ENCODE results near the gene ERICH3.

Gene ERICH3

DNA sequence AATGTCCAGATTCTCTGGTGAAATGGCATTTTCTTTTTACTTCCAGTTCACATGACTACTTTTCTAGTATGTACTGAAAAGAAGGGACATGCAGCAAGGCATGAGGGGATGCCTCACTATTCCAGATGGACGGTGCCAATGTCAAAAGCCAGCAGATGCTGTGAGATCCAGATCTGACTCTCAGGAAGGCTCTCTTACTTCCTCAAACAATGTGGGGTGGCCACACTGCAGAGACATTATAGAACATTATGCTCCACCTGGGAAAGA, 41.6 kb upstream of the ERICH3 start:
- Histone ChIP-seq H3K27ac (replicated peaks; ENCODE audit: low read length) (no peak overlapping the region), H3K79me1 (ENCODE audit: low read depth, low read length) (no peaks in the 10 kb centered on the region), H2BK120ac (ENCODE audit: low read depth, low read length) (no peak overlapping the region), H3K14ac (ENCODE audit: low read length) (no peak overlapping the region), H2BK12ac (ENCODE audit: low read length) (no peak overlapping the region), H4K91ac (ENCODE audit: low read depth, low read length, poor library complexity) (no peak overlapping the region), H2BK15ac (ENCODE audit: low read length) (no peak overlapping the region), H3K23ac (ENCODE audit: low read depth, low read length, poor library complexity) (no peak overlapping the region), H3K4me1 (ENCODE audit: control insufficient read depth in 2 of 2, insufficient read depth in 1 of 2, low read depth in 1 of 2, low read length in 2 of 2) (peaks cover 0 to 3% of the 10 kb centered on the region in 2 donors), H3K4me3 (ENCODE audit: low read length in 2 of 2) (no peak overlapping the region), H3K9ac (ENCODE audit: low read depth, low read length, poor library complexity) (no peak overlapping the region), H3K9me3 (replicated peaks in 1 of 2; ENCODE audit: control insufficient read depth in 2 of 2, insufficient read depth in 1 of 2, low read depth in 1 of 2, low read length in 2 of 2) (no peaks in the 10 kb centered on the region), H2AFZ (ENCODE audit: low read length) (no peak overlapping the region), H3K27me3 (ENCODE audit: control insufficient read depth in 3 of 3, insufficient read depth in 3 of 3, low read depth in 1 of 3, low read length in 3 of 3) (no peaks in the 10 kb centered on the region), H4K8ac (ENCODE audit: low read depth, low read length) (no peak overlapping the region), H3K18ac (ENCODE audit: low read length) (no peak overlapping the region), H3K4ac (ENCODE audit: low read length) (no peak overlapping the region), H3K36me3 (replicated peaks in 1 of 2; ENCODE audit: control insufficient read depth in 2 of 2, insufficient read depth in 2 of 2, low read length in 2 of 2) (peaks cover 0 to 10% of the 10 kb centered on the region in 2 donors), H2AK5ac (ENCODE audit: low read depth, low read length) (no peak overlapping the region), H3K4me2 (ENCODE audit: insufficient read depth, low read length, poor library complexity, severe bottlenecking) (no peak overlapping the region), H2BK5ac (ENCODE audit: low read length) (no peak overlapping the region)
- no CpG with 5 or more reads among the region's 1 CpG for WGBS, 2 donors (ENCODE audit: extremely low coverage in 2 of 2, insufficient read length in 2 of 2, insufficient replicate concordance in 1 of 2)
- no peak for DNase-seq (ENCODE audit: low spot score)

DNA sequence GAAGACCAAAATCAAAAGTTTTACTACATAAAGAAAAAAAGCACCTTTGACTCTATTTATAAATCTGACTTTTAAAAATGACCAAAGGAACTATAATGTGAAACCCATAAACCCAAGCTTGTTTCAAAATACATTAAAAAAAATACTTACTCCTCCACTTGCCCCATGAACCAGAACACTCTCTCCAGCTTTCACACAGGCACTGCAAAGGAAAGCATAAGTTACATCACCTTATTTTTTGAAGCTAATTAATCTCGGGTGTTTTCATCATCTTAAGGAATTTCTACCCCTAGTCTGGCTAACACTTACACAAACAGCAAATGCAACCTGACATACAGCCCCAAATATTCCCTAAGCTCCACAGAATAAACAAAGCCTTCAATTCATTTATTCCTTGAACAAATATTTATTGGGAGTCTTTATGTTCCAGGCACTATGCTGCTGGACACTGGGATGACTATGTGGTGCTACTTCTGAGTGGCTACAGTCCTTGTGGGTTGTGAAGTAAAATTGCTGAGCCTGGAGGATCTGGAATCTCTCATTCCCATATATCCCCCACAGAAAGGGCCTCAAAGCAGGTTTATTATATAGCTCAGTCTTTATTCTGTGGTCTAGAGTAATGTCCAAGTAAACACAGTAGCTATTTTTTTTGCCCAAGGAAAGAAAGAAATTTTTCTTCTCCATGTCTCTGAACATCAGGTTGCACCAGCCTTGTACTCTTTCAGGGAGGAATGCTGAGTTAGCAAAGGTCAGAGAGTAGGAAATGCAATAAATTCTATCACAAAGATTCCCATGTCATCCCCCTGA, 41.0 kb upstream of the ERICH3 start:
- H3K18ac ChIP-seq (ENCODE audit: low read length): no peak overlapping the region
- no peak overlapping the region for H2BK5ac ChIP-seq (ENCODE audit: low read length)
- H3K27ac ChIP-seq (replicated peaks; ENCODE audit: low read length): no peak overlapping the region

DNA sequence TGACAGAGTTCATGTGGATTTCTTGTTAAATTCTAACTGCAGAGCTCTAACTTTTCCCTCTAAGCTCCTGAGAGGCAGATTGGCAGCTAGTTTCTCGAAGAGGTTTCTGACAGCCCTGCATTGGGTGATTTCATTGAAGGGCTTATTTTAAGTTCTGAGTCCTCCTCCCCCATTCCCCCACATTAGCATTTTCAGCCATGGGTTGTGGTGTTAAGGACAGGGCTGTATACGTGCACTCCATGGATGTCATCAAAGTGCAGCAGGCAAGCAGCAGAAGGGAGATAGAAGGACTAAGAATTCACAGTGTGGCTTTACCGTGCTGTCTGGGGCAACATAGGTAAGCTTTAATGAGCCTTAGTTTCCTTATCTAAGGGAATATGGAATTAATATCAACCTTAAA, 40.3 kb upstream of the ERICH3 start:
- Histone ChIP-seq H3K4me3 (ENCODE audit: low read length in 2 of 2) (no peak overlapping the region), H3K27ac (replicated peaks; ENCODE audit: low read length) (no peak overlapping the region), H3K14ac (ENCODE audit: low read length) (no peak overlapping the region), H3K4me2 (ENCODE audit: insufficient read depth, low read length, poor library complexity, severe bottlenecking) (no peak overlapping the region), H2AFZ (ENCODE audit: low read length) (no peak overlapping the region), H3K79me1 (ENCODE audit: low read depth, low read length) (no peaks in the 10 kb centered on the region), H3K9me3 (replicated peaks in 1 of 2; ENCODE audit: control insufficient read depth in 2 of 2, insufficient read depth in 1 of 2, low read depth in 1 of 2, low read length in 2 of 2) (no peaks in the 10 kb centered on the region), H3K9ac (ENCODE audit: low read depth, low read length, poor library complexity) (no peak overlapping the region), H3K23ac (ENCODE audit: low read depth, low read length, poor library complexity) (no peak overlapping the region), H3K4ac (ENCODE audit: low read length) (no peak overlapping the region), H2AK5ac (ENCODE audit: low read depth, low read length) (no peak overlapping the region), H4K91ac (ENCODE audit: low read depth, low read length, poor library complexity) (peak overlapping the region; percentile 57), H2BK15ac (ENCODE audit: low read length) (no peak overlapping the region), H2BK5ac (ENCODE audit: low read length) (no peak overlapping the region), H4K8ac (ENCODE audit: low read depth, low read length) (no peak overlapping the region), H2BK12ac (ENCODE audit: low read length) (no peak overlapping the region), H2BK120ac (ENCODE audit: low read depth, low read length) (no peak overlapping the region), H3K36me3 (replicated peaks in 1 of 2; ENCODE audit: control insufficient read depth in 2 of 2, insufficient read depth in 2 of 2, low read length in 2 of 2) (peaks cover 0 to 2% of the 10 kb centered on the region in 2 donors), H3K27me3 (ENCODE audit: control insufficient read depth in 3 of 3, insufficient read depth in 3 of 3, low read depth in 1 of 3, low read length in 3 of 3) (no peaks in the 10 kb centered on the region), H3K18ac (ENCODE audit: low read length) (no peak overlapping the region), H3K4me1 (ENCODE audit: control insufficient read depth in 2 of 2, insufficient read depth in 1 of 2, low read depth in 1 of 2, low read length in 2 of 2) (peaks cover 0 to 3% of the 10 kb centered on the region in 2 donors)
- no CpG with 5 or more reads among the region's 3 CpGs for WGBS, 2 donors (ENCODE audit: extremely low coverage in 2 of 2, insufficient read length in 2 of 2, insufficient replicate concordance in 1 of 2)
- DNase-seq (ENCODE audit: low spot score): no peak

More for the DNA sequence above, 41.0 kb upstream of the ERICH3 start:
- Histone ChIP-seq H3K14ac (ENCODE audit: low read length) (no peak overlapping the region), H2AK5ac (ENCODE audit: low read depth, low read length) (no peak overlapping the region), H3K4me1 (ENCODE audit: control insufficient read depth in 2 of 2, insufficient read depth in 1 of 2, low read depth in 1 of 2, low read length in 2 of 2) (peaks cover 0 to 3% of the 10 kb centered on the region in 2 donors), H2BK12ac (ENCODE audit: low read length) (no peak overlapping the region), H3K23ac (ENCODE audit: low read depth, low read length, poor library complexity) (no peak overlapping the region), H3K79me1 (ENCODE audit: low read depth, low read length) (no peaks in the 10 kb centered on the region), H3K9me3 (replicated peaks in 1 of 2; ENCODE audit: control insufficient read depth in 2 of 2, insufficient read depth in 1 of 2, low read depth in 1 of 2, low read length in 2 of 2) (no peaks in the 10 kb centered on the region), H2BK120ac (ENCODE audit: low read depth, low read length) (no peak overlapping the region), H3K4me2 (ENCODE audit: insufficient read depth, low read length, poor library complexity, severe bottlenecking) (no peak overlapping the region), H3K36me3 (replicated peaks in 1 of 2; ENCODE audit: control insufficient read depth in 2 of 2, insufficient read depth in 2 of 2, low read length in 2 of 2) (peaks cover 0 to 6% of the 10 kb centered on the region in 2 donors), H3K4ac (ENCODE audit: low read length) (no peak overlapping the region), H3K27me3 (ENCODE audit: control insufficient read depth in 3 of 3, insufficient read depth in 3 of 3, low read depth in 1 of 3, low read length in 3 of 3) (no peaks in the 10 kb centered on the region), H3K9ac (ENCODE audit: low read depth, low read length, poor library complexity) (no peak overlapping the region), H2AFZ (ENCODE audit: low read length) (no peak overlapping the region), H3K4me3 (ENCODE audit: low read length in 2 of 2) (no peak overlapping the region), H4K91ac (ENCODE audit: low read depth, low read length, poor library complexity) (no peak overlapping the region), H4K8ac (ENCODE audit: low read depth, low read length) (no peak overlapping the region), H2BK15ac (ENCODE audit: low read length) (no peak overlapping the region)
- WGBS, 2 donors (ENCODE audit: extremely low coverage in 2 of 2, insufficient read length in 2 of 2, insufficient replicate concordance in 1 of 2): no CpG with 5 or more reads among the region's 1 CpG
- no peak for DNase-seq (ENCODE audit: low spot score)

GRCh38 chr1:74712881-74713280, 39.3 kb upstream of the ERICH3 start:
- no CpG with 5 or more reads among the region's 1 CpG for WGBS, 2 donors (ENCODE audit: extremely low coverage in 2 of 2, insufficient read length in 2 of 2, insufficient replicate concordance in 1 of 2)

More at GRCh38 chr1:74712881-74713280, 39.3 kb upstream of the ERICH3 start:
- no peak overlapping the region for H3K4ac ChIP-seq (ENCODE audit: low read length)
- no peaks in the 10 kb centered on the region for H3K9me3 ChIP-seq (replicated peaks in 1 of 2; ENCODE audit: control insufficient read depth in 2 of 2, insufficient read depth in 1 of 2, low read depth in 1 of 2, low read length in 2 of 2)
- no peak overlapping the region for H3K4me3 ChIP-seq (ENCODE audit: low read length in 2 of 2)
- H3K4me2 ChIP-seq (ENCODE audit: insufficient read depth, low read length, poor library complexity, severe bottlenecking): no peak overlapping the region
- H3K4me1 ChIP-seq (ENCODE audit: control insufficient read depth in 2 of 2, insufficient read depth in 1 of 2, low read depth in 1 of 2, low read length in 2 of 2): peaks cover 0 to 3% of the 10 kb centered on the region in 2 donors
- H3K36me3 ChIP-seq (replicated peaks in 1 of 2; ENCODE audit: control insufficient read depth in 2 of 2, insufficient read depth in 2 of 2, low read length in 2 of 2): no peaks in the 10 kb centered on the region
- H3K27ac ChIP-seq (replicated peaks; ENCODE audit: low read length): no peak overlapping the region
- H3K14ac ChIP-seq (ENCODE audit: low read length): no peak overlapping the region
- H3K18ac ChIP-seq (ENCODE audit: low read length): no peak overlapping the region
- no peak overlapping the region for H2BK12ac ChIP-seq (ENCODE audit: low read length)
- no peak overlapping the region for H2AFZ ChIP-seq (ENCODE audit: low read length)
- no peak overlapping the region for H2BK15ac ChIP-seq (ENCODE audit: low read length)
- H4K91ac ChIP-seq (ENCODE audit: low read depth, low read length, poor library complexity): no peak overlapping the region
- no peaks in the 10 kb centered on the region for H3K79me1 ChIP-seq (ENCODE audit: low read depth, low read length)
- no peak overlapping the region for H3K9ac ChIP-seq (ENCODE audit: low read depth, low read length, poor library complexity)
- no peak overlapping the region for H4K8ac ChIP-seq (ENCODE audit: low read depth, low read length)
- no peak overlapping the region for H3K23ac ChIP-seq (ENCODE audit: low read depth, low read length, poor library complexity)
- DNase-seq (ENCODE audit: low spot score): no peak
- H2BK120ac ChIP-seq (ENCODE audit: low read depth, low read length): no peak overlapping the region
- H2BK5ac ChIP-seq (ENCODE audit: low read length): no peak overlapping the region
- H2AK5ac ChIP-seq (ENCODE audit: low read depth, low read length): no peak overlapping the region
- H3K27me3 ChIP-seq (ENCODE audit: control insufficient read depth in 3 of 3, insufficient read depth in 3 of 3, low read depth in 1 of 3, low read length in 3 of 3): no peaks in the 10 kb centered on the region

Measured in neuronal stem cell (in vitro differentiated cells).